AG10803 (cell line): ENCODE data around the gene TXNRD1.

Source experiments
- DNase-seq: peaks from one replicate; pipeline ENCODE4 v3.0.0; 2010; ENCODE audit warnings: low read depth
- H3K4me3 ChIP-seq: 2 replicates; pipeline ENCODE4 v1.5.1; 2011; ENCODE audit warnings: mild to moderate bottlenecking, low read length, control low read depth
- CTCF ChIP-seq: conservative IDR thresholded peaks from 2 replicates; pipeline ENCODE4 v1.5.1; 2011; ENCODE audit warnings: mild to moderate bottlenecking, low read length, control low read depth, inconsistent platforms

The TXNRD1 gene

GRCh38 chr12:104359216-104359615 lies 143.6 kb downstream of the TXNRD1 start:
- no peak for DNase-seq
- TF ChIP-seq CTCF = no peak
- no peak overlapping the region for H3K4me3 ChIP-seq

- no peak for TF ChIP-seq CTCF
- H3K4me3 ChIP-seq = no peak overlapping the region
- DNase-seq = no peak
These were observed 144.6 kb downstream of the TXNRD1 start for GRCh38 chr12:104360157-104360556.

GRCh38 chr12:104360983-104361707 lies 145.6 kb downstream of the TXNRD1 start:
- no peak for DNase-seq
- no peak for TF ChIP-seq CTCF
- no peak overlapping the region for H3K4me3 ChIP-seq

GRCh38 chr12:104365921-104366410 lies 150.4 kb downstream of the TXNRD1 start:
- no peak for TF ChIP-seq CTCF
- H3K4me3 ChIP-seq = no peak overlapping the region
- no peak for DNase-seq

GRCh38 chr12:104369708-104370107 lies 154.1 kb downstream of the TXNRD1 start:
- DNase-seq = no peak
- no peak for TF ChIP-seq CTCF
- no peak overlapping the region for H3K4me3 ChIP-seq

GRCh38 chr12:104371043-104371870 lies 155.7 kb downstream of the TXNRD1 start:
- TF ChIP-seq CTCF = no peak
- H3K4me3 ChIP-seq = no peak overlapping the region
- DNase-seq = peak; percentile 77
